HG02938 (cell line): ENCODE results near the gene TNPO1.
A peak's percentile ranks its signal among the peaks of the same experiment; 100 is the strongest.
"Not testable (repeated sequence)": the region's sequence is repeated elsewhere in the genome, so short reads cannot be mapped to it uniquely, and the experiment has no call there.

ENCODE experiments used
- ATAC-seq: cut with Tn5 transposase; IDR thresholded peaks from one replicate; pipeline ENCODE4 v1.9.1; 2021; ENCODE audit warnings: mild to moderate bottlenecking, moderate library complexity; ENCODE audit not compliant: unreplicated experiment

TNPO1 gene

DNA sequence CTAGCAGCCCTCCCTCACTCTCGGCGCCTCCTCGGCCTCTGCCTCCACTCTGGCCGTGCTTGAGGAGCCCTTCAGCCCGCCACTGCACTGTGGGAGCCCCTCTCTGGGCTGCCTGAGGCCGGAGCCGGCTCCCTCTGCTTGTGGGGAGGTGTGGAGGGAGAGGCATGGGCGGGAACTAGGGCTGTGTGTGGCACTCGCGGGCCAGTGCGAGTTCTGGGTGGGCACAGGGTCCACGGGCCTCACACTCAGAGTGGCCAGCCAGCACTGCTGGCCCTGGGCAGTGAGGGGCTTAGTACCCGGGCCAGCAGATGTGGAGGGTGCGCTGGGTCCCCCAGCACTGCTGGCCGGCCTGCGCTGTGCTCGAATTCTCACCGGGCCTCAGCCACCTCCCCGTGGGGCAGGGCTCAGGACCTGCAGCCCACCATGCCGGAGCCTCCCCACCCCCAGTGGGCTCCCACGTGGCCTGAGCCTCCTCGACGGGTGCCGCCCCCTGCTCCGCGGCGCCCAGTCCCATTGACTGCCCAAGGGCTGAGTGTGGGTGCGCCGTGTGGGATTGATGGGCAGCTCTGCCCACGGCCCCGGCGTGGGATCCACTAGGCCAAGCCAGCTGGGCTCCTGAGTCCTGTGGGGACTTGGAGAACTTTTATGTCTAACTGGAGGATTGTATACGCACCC is 109.0 kb downstream of the TNPO1 start:
- ATAC-seq = no peak

- not testable (repeated sequence) for ATAC-seq
These were observed 116.2 kb downstream of the TNPO1 start for GRCh38 chr5:72932686-72933085.

- ATAC-seq = not testable (repeated sequence)
These were observed 118.7 kb downstream of the TNPO1 start for GRCh38 chr5:72934953-72935725.

DNA sequence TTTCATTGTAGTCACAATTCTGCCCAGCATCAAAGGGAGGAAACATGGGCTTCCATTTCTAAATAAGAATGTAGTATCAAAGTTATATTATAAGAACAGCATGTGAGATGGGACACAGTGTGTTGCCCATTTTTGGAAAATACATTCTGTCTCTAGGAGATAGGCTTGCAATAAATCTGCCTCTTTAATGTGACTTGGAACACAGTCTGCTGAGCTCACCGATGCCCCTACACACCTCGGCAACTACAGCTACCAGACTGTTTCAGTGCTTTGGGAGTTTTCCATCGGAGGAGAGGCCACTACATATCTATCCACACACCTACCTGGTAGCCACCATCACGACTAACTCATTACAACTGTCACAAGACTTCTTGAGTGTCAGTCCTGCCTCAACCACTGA is 120.4 kb downstream of the TNPO1 start:
- ATAC-seq = no peak

DNA sequence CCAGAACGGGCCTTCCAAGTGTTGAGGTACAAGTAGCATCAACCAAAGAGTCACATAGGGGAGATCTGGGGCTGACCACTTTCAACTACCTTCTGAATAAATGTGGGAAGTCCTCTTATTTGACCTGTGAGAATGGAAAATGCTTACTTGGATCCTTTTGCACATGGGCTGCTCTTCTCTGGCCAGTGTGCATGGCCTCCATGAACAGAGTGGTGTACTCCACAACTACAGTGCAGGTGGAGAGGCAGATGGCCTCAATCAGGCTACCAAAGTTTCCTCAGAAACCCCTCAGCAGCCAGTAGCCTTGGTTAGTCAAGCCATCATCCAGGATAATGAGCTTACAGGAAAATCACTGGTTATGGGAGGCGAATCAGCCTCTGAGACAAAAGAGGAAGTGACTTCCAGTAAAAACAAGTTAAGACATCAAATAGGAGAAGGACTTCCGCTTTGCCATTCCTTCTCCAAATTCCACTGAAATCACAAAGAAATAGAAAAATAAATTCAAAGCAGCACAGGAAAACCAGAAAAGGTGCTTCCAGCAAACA is 121.1 kb downstream of the TNPO1 start:
- ATAC-seq = no peak

GRCh38 chr5:72938206-72938605 is 121.7 kb downstream of the TNPO1 start:
- ATAC-seq = no peak

DNA sequence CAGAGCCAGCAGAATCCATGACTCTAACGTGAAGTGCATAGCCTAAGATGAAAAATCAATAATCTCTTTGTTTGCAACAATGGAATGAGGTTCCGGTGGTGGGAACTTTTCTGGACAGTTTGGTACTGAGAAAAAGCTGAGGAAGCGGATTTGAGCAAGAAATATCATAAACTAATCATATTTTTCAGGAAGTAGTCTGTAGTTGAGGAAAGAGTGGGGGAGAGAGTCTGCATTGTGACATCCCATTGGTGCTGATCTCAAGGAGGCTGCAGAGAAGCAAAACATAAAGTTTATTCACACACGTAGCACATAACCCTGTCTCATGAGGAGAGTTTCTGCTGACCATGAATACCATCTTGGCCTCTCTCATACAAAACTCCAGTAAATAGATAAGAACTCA is 123.6 kb downstream of the TNPO1 start:
- ATAC-seq = no peak

DNA sequence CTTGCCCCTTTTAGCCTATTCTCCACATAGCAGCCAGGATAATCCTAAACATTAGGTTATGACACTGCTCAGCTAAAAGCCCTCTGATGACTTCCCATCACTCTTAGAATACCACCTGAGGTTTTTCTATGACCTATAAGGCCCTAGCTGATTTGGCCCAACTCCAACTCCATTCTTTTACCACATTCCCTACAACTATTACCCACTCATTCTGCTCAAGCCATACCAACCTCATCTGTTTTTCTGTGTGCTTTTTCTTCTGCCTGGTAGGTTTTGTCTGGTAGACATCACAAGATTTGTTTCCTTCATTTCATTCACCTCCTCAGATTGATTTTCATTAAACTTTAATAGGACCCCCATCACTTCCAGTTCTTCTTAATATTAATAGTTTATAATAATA is 126.8 kb downstream of the TNPO1 start:
- ATAC-seq = no peak

DNA sequence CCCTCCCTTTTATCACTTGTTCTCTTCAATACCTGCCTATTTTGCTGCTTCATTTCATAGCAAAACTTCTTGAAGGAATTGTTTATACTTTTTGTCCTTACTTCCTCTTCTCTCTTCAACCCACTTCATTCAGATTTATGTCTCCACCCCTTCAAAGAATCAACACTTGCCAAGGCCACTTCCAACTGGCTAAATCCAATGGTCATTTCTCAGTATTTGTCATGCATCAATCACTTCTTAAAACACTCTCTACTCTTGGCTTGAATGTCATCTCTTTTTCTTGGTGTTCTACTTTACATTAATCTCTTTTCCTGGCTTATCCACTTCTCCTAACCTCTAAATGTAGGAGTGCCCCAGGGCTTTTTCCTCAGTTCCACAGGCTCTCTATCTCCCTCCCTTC is 131.0 kb downstream of the TNPO1 start:
- no peak for ATAC-seq

DNA sequence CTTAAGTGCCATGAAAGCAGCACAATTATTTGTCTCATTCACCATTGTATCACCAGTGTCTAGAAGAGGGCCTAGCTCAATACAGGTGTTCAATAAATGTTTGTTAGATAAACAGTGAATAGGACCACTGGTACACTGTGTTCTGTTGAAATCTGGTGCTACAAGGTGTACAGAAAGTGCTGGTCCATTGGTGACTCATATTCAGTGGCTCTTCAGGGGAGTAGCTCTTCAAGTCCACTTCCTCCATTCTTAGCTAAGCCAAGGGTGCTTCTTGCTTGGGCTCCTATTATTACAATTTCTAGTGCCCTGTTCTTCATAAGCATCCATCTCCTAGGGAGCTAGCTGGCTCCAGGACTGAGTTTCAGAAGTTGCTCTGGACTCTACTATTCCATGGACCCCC is 133.0 kb downstream of the TNPO1 start:
- no peak for ATAC-seq

DNA sequence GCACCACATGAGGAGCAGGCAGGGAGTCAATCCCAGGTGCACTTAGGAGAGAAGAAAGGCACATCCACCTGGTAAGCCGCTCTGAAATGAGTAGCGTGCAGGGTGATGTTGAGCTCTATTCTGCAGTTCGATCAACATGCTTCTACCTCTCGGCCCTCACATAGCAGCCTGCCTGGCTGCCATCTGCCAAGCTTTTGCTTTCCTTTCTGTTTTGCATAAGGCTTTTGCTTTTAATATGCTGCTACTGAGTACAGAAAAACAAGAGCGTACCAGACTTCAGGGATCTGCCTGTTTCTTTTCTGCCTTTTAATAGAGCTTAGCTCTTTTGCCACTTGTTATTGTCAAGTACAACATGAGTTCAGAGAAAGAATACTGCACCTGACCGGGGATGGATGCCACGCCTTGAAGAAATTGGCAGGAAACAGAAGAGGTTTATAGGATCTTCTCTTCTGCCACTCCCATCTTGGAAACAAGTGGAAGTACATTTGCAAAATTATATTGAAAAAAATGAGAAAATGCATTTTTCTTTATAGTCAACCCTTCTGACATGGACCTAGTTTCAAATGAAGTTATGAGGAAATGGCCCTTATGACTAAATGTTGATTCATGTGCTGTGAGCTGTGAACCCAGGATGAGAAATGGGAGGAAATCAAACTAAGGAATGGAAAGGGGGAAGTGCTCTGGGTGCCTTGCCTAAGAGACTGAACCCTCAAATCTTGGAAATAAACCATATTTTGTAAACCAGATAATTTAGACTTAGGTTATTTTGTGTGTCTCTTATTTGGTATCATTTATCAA is 135.4 kb downstream of the TNPO1 start:
- ATAC-seq = no peak

DNA sequence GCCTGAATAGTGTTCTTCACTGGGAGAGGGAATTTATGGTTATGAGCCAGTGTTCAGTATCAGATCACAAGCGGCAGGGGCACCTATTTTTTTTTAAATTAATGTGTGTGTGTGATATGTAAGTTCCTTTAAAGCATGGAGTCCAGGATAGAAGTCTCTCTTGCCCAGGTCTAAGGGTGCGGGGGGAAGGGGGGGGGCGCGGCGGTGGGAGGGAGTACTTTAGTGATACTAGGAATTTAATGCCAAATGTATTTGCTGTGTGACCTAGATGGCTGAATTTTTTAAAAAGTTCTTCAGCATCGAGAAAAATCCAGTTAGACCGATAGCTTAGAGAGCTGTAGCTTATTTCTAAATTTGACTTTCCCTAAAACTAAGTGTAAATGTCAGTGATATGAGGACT is 137.9 kb downstream of the TNPO1 start:
- ATAC-seq = no peak

- peak; percentile 49 for ATAC-seq
These were observed 138.8 kb downstream of the TNPO1 start for GRCh38 chr5:72955143-72955767.

DNA sequence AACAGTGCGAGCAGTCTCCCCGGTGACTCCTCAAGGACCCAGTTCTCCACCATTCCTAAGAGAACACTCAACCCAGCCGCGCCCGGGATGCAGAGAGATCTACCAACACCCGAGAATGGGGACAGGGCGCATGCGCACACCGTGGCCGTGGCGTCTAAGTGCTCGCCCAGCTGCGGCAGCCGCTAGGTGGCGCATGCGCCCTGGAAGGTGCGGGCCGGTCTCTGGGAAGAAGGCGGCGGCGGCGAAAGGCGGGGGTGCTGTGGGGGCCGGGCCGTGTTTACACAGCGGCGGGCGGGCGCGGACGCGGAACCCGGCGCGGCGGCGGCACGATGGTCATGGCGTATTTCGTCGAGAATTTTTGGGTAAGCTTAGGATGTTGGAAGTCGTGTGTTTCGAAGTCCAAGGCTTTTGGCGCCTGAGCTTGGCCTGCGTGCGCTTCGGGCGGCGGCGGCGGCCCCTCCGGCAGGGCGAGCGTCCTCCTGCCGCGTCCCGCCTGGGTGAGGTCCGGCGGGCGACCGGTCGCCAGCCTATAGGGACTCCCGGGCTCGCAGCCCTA is 139.4 kb downstream of the TNPO1 start, which contains the start of gene FCHO2:
TSS of gene FCHO2 (plus strand) at position 274 of the 556 bp plus-strand sequence. CDS start at position 330, 56 bp downstream.
- ATAC-seq = peak; percentile 85

GRCh38 chr5:72956324-72957140 is 140.1 kb downstream of the TNPO1 start:
- ATAC-seq = peak; percentile 24

- ATAC-seq = no peak
These were observed 140.9 kb downstream of the TNPO1 start for GRCh38 chr5:72957337-72957736.

DNA sequence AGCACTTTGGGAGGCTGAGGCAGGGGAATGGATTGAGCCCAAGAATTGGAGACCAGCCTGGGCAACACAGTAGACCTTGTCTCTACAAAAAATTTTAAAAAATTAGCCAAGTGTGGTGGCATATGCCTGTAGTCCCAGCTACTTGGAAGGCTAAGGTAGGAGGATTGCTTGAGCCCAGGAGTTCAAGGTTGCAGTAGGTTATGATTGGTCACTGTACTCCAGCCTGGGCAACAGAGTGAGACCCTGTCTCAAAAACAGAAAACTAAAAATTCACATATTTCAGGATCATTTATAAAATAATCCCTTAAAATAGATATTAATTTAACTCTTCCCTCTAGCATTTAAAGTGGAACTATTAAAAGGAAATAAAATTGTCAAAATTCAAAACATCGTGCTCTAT is 142.8 kb downstream of the TNPO1 start:
- ATAC-seq = no peak
